GM18868 (cell line): Measurements from ENCODE around the gene SIVA1.

ENCODE experiments used
- ATAC-seq: cut with Tn5 transposase; IDR thresholded peaks from one replicate; pipeline ENCODE4 v1.9.1; 2021; ENCODE audit warnings: mild to moderate bottlenecking, moderate library complexity; ENCODE audit not compliant: unreplicated experiment

SIVA1 gene

GRCh38 chr14:104769324-104770071, 16.6 kb downstream of the SIVA1 start:
- no peak for ATAC-seq

GRCh38 chr14:104770072-104770579, 17.2 kb downstream of the SIVA1 start:
- no peak for ATAC-seq

- ATAC-seq, result no peak
Measured at GRCh38 chr14:104770851-104771272, 17.9 kb downstream of the SIVA1 start.

- no peak for ATAC-seq
Measured at GRCh38 chr14:104771374-104771773, 18.4 kb downstream of the SIVA1 start.

- ATAC-seq, result no peak
Measured at GRCh38 chr14:104771918-104772706, 19.2 kb downstream of the SIVA1 start.

GRCh38 chr14:104772707-104773504, 20.0 kb downstream of the SIVA1 start:
- ATAC-seq, result no peak

GRCh38 chr14:104773505-104774452, 20.8 kb downstream of the SIVA1 start:
- no peak for ATAC-seq

GRCh38 chr14:104774453-104775072, 21.6 kb downstream of the SIVA1 start:
- no peak for ATAC-seq

GRCh38 chr14:104775073-104775489, 22.1 kb downstream of the SIVA1 start:
- ATAC-seq, result no peak

- no peak for ATAC-seq
Measured at GRCh38 chr14:104776481-104776880, 23.5 kb downstream of the SIVA1 start.

GRCh38 chr14:104776961-104777807, 24.2 kb downstream of the SIVA1 start:
- ATAC-seq, result no peak

- no peak for ATAC-seq
Measured at GRCh38 chr14:104777808-104778249, 24.9 kb downstream of the SIVA1 start.

- no peak for ATAC-seq
Measured at GRCh38 chr14:104778694-104779331, 25.9 kb downstream of the SIVA1 start.

- no peak for ATAC-seq
Measured at GRCh38 chr14:104779776-104780512, 27.0 kb downstream of the SIVA1 start.

GRCh38 chr14:104780513-104781030, 27.6 kb downstream of the SIVA1 start:
- no peak for ATAC-seq

GRCh38 chr14:104781271-104782077, 28.5 kb downstream of the SIVA1 start:
- no peak for ATAC-seq
